DOHH2 (cell line): ENCODE data around the gene CD24.

ENCODE experiments used
- H3F3A ChIP-seq: fragments of 200-600 bp; sonication (generic), shearing (Covaris generic); 2 replicates; pipeline ENCODE4 v1.6.0; 2016; ENCODE audit warnings: antibody characterized with exemption, mild to moderate bottlenecking; ENCODE audit not compliant: control insufficient read depth, insufficient read depth
- H3K27ac ChIP-seq: fragments of 200-600 bp; sonication (generic); 2 replicates; pipeline ENCODE4 v1.5.1; 2014; ENCODE audit warnings: low read depth, mild to moderate bottlenecking, low read length, moderate library complexity
- H3K27me3 ChIP-seq: fragments of 200-600 bp; sonication (generic); 2 replicates; pipeline ENCODE4 v1.6.1; 2014; ENCODE audit warnings: mild to moderate bottlenecking, low read length, mixed read lengths; ENCODE audit not compliant: control insufficient read depth
- H3K36me3 ChIP-seq: fragments of 200-600 bp; sonication (generic); 2 replicates; pipeline ENCODE4 v1.6.1; 2014; ENCODE audit warnings: mild to moderate bottlenecking, low read length, moderate library complexity, mixed read lengths; ENCODE audit not compliant: control insufficient read depth
- H3K4me1 ChIP-seq: fragments of 200-600 bp; sonication (generic); 2 replicates; pipeline ENCODE4 v1.6.1; 2014; ENCODE audit warnings: mild to moderate bottlenecking, low read length, mixed read lengths; ENCODE audit not compliant: control insufficient read depth
- H3K4me2 ChIP-seq: fragments of 200-600 bp; sonication (generic); 2 replicates; pipeline ENCODE4 v1.6.0; 2014; ENCODE audit warnings: mild to moderate bottlenecking, low read length, moderate library complexity
- H3K4me3 ChIP-seq: fragments of 200-600 bp; sonication (generic); 2 replicates; pipeline ENCODE4 v1.5.1; 2014; ENCODE audit warnings: mild to moderate bottlenecking, low read length, mixed read lengths
- H3K79me2 ChIP-seq: fragments of 200-600 bp; sonication (generic); 2 replicates; pipeline ENCODE4 v1.6.1; 2014; ENCODE audit warnings: mild to moderate bottlenecking, low read length, mixed read lengths; ENCODE audit not compliant: control insufficient read depth
- H3K9me2 ChIP-seq: fragments of 200-600 bp; sonication (generic); replicated peaks from 2 replicates; pipeline ENCODE4 v1.6.1; 2014; ENCODE audit warnings: mild to moderate bottlenecking, low read length, mixed read lengths; ENCODE audit not compliant: control insufficient read depth
- H3K9me3 ChIP-seq: fragments of 200-600 bp; sonication (generic); 2 replicates; pipeline ENCODE4 v1.6.1; 2014; ENCODE audit warnings: antibody characterized with exemption, low read length, mixed read lengths; ENCODE audit not compliant: control insufficient read depth, insufficient read depth
- H4K20me1 ChIP-seq: fragments of 200-600 bp; sonication (generic); 2 replicates; pipeline ENCODE4 v1.6.0; 2014; ENCODE audit warnings: low read depth, mild to moderate bottlenecking, antibody characterized with exemption, low read length, moderate library complexity; ENCODE audit not compliant: control insufficient read depth, insufficient read depth
- EZH2phosphoT487 ChIP-seq: fragments of 200-600 bp; sonication (generic); IDR thresholded peaks from 2 replicates; pipeline ENCODE4 v1.6.1; 2017; ENCODE audit warnings: borderline replicate concordance, mild to moderate bottlenecking, antibody characterized with exemption, low read length, moderate library complexity, mixed read lengths
- TF ChIP-seq, protein P1 (sequence below): fragments of 200-600 bp; sonication (generic); IDR thresholded peaks from one replicate; pipeline ENCODE4 v1.5.1; 2014; ENCODE audit warnings: antibody characterized with exemption, mild to moderate bottlenecking, low read depth, low read length; ENCODE audit not compliant: poor library complexity, severe bottlenecking

CD24 gene

DNA sequence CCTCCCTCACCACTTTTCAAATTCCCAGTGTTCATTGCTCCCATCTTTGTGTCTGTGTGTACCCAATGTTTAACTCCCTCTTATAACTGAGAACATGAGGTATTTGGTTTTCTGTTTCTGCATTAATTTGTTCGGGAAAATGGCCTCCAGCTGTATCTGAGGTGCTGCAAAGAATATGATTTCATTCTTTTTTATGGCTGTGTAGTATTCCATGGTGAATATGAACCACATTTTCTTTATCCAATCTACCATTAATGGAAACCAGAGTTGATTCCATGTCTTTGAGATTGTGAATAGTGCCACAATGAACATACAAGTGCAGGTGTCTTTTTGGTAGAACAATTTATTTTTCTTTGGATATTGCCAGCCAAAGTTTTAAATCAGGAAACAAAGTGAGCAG, 10.4 kb downstream of the CD24 start:
- H3K9me2 ChIP-seq = no peaks in the 10 kb centered on the region
- H3K4me1 ChIP-seq = no peaks in the 10 kb centered on the region
- H3K4me3 ChIP-seq = no peak overlapping the region
- no peaks in the 10 kb centered on the region for H4K20me1 ChIP-seq
- no peaks in the 10 kb centered on the region for H3K27me3 ChIP-seq
- TF ChIP-seq, protein P1, sequence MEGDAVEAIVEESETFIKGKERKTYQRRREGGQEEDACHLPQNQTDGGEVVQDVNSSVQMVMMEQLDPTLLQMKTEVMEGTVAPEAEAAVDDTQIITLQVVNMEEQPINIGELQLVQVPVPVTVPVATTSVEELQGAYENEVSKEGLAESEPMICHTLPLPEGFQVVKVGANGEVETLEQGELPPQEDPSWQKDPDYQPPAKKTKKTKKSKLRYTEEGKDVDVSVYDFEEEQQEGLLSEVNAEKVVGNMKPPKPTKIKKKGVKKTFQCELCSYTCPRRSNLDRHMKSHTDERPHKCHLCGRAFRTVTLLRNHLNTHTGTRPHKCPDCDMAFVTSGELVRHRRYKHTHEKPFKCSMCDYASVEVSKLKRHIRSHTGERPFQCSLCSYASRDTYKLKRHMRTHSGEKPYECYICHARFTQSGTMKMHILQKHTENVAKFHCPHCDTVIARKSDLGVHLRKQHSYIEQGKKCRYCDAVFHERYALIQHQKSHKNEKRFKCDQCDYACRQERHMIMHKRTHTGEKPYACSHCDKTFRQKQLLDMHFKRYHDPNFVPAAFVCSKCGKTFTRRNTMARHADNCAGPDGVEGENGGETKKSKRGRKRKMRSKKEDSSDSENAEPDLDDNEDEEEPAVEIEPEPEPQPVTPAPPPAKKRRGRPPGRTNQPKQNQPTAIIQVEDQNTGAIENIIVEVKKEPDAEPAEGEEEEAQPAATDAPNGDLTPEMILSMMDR = no peak
- TF ChIP-seq EZH2phosphoT487 = no peak
- peaks cover 7% of the 10 kb centered on the region; the same call in 1 of the 2 replicates for H3F3A ChIP-seq
- no peaks in the 10 kb centered on the region for H3K9me3 ChIP-seq
- no peak overlapping the region for H3K4me2 ChIP-seq
- peaks cover 5% of the 10 kb centered on the region for H3K36me3 ChIP-seq
- no peak overlapping the region for H3K27ac ChIP-seq
- H3K79me2 ChIP-seq = no peaks in the 10 kb centered on the region

DNA sequence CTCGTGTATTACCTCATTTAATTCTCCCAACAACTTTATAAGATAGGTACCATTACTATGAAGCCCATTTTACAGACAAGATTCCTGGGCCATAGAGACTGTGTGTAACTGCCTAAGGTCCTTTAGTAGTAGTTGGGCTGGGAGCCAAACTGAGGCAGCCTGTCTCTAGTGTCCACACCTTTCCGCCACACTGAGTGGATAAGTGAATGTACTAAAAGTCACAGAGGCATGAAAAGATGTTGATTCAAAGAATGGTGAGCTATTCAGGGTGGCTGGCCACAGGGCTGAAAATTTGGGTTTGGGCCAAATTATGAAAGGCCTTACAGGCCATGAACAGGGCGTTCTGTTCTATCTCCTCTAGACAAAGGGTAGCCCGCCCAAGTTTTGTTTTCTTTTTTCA, 11.0 kb downstream of the CD24 start:
- Histone ChIP-seq H3K79me2 (no peaks in the 10 kb centered on the region), H3K4me3 (no peak overlapping the region), H3K9me2 (no peaks in the 10 kb centered on the region), H3K36me3 (no peaks in the 10 kb centered on the region), H3K9me3 (no peaks in the 10 kb centered on the region), H3K27ac (no peak overlapping the region), H3F3A (peaks cover 3% of the 10 kb centered on the region; the same call in 1 of the 2 replicates), H3K4me2 (no peak overlapping the region), H4K20me1 (no peaks in the 10 kb centered on the region), H3K4me1 (no peaks in the 10 kb centered on the region), H3K27me3 (no peaks in the 10 kb centered on the region)
- TF ChIP-seq EZH2phosphoT487 = no peak
- TF ChIP-seq, protein P1 = no peak

DNA sequence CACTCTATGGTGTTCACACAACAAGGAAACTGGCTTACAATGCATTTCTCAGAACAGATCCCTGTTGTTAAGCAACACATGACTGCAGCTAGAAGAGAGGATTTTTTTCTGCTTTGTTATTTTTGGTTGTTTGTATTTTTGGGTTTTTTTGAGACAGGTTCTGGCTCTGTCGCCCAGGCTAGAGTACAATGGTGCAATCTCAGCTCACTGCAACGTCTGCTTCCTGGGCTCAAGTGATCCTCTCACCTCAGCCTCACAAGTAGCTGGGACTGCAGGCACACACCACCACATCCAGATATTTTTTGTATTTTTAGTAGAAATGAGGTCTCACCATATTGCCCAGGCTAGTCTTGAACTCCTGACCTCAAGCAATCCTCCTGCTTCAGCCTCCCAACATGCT, 12.7 kb downstream of the CD24 start:
- H4K20me1 ChIP-seq = no peaks in the 10 kb centered on the region
- H3K4me2 ChIP-seq = no peak overlapping the region
- no peaks in the 10 kb centered on the region for H3K9me2 ChIP-seq
- H3K9me3 ChIP-seq = peaks cover 6% of the 10 kb centered on the region; the same call in 1 of the 2 replicates
- no peaks in the 10 kb centered on the region for H3K27me3 ChIP-seq
- no peaks in the 10 kb centered on the region for H3K4me1 ChIP-seq
- no peak overlapping the region for H3K27ac ChIP-seq
- no peaks in the 10 kb centered on the region for H3K79me2 ChIP-seq
- no peaks in the 10 kb centered on the region for H3F3A ChIP-seq
- no peaks in the 10 kb centered on the region for H3K36me3 ChIP-seq
- TF ChIP-seq, protein P1 = no peak
- no peak for TF ChIP-seq EZH2phosphoT487
- H3K4me3 ChIP-seq = no peak overlapping the region
